HUES6 (cell line): Measurements from ENCODE around the gene KLF9.

ENCODE experiments used
- H3K27ac ChIP-seq: 2 replicates; pipeline ENCODE4 v1.7.0; 2013; ENCODE audit warnings: low read depth, mild to moderate bottlenecking, low read length, inconsistent platforms
- H3K27me3 ChIP-seq: 2 replicates; pipeline ENCODE4 v1.6.1; 2013; ENCODE audit warnings: low read length; ENCODE audit not compliant: control insufficient read depth, insufficient read depth
- H3K36me3 ChIP-seq: 2 replicates; pipeline ENCODE4 v1.6.1; 2013; ENCODE audit warnings: low read length; ENCODE audit not compliant: control insufficient read depth, insufficient read depth
- H3K4me1 ChIP-seq: 2 replicates; pipeline ENCODE4 v1.6.1; 2013; ENCODE audit warnings: low read length; ENCODE audit not compliant: control insufficient read depth, insufficient read depth
- H3K4me3 ChIP-seq: 2 replicates; pipeline ENCODE4 v1.5.1; 2013; ENCODE audit warnings: low read depth, low read length
- H3K9ac ChIP-seq: one replicate; pipeline ENCODE4 v1.6.1; 2013; ENCODE audit warnings: mild to moderate bottlenecking, low read length
- H3K9me3 ChIP-seq: 2 replicates; pipeline ENCODE4 v1.6.1; 2013; ENCODE audit warnings: low read depth, low read length; ENCODE audit not compliant: control insufficient read depth, insufficient read depth

KLF9 gene

GRCh38 chr9:70411121-70411929 is 3.1 kb downstream of the KLF9 start:
- Histone ChIP-seq H3K4me1 (peaks cover 46% of the 10 kb centered on the region), H3K27me3 (peaks cover 47% of the 10 kb centered on the region), H3K4me3 (peak overlapping the region; percentile 64), H3K36me3 (no peaks in the 10 kb centered on the region), H3K9ac (no peak overlapping the region), H3K27ac (no peak overlapping the region), H3K9me3 (no peaks in the 10 kb centered on the region)

GRCh38 chr9:70410368-70410767 is 4.1 kb downstream of the KLF9 start:
- Histone ChIP-seq H3K9ac (no peak overlapping the region), H3K9me3 (no peaks in the 10 kb centered on the region), H3K27me3 (peaks cover 47% of the 10 kb centered on the region), H3K4me1 (peaks cover 54% of the 10 kb centered on the region), H3K36me3 (no peaks in the 10 kb centered on the region), H3K4me3 (no peak overlapping the region), H3K27ac (no peak overlapping the region)

GRCh38 chr9:70409800-70410199 is 4.7 kb downstream of the KLF9 start:
- no peak overlapping the region for H3K27ac ChIP-seq

GRCh38 chr9:70409280-70409679 is 5.2 kb downstream of the KLF9 start:
- Histone ChIP-seq H3K27me3 (peaks cover 36% of the 10 kb centered on the region), H3K9me3 (no peaks in the 10 kb centered on the region), H3K36me3 (no peaks in the 10 kb centered on the region), H3K27ac (no peak overlapping the region), H3K4me1 (peaks cover 48% of the 10 kb centered on the region), H3K9ac (no peak overlapping the region), H3K4me3 (no peak overlapping the region)

More at GRCh38 chr9:70409800-70410199, 4.7 kb downstream of the KLF9 start:
- H3K4me3 ChIP-seq, result no peak overlapping the region
- peaks cover 41% of the 10 kb centered on the region for H3K27me3 ChIP-seq
- peaks cover 50% of the 10 kb centered on the region for H3K4me1 ChIP-seq
- no peak overlapping the region for H3K9ac ChIP-seq
- no peaks in the 10 kb centered on the region for H3K36me3 ChIP-seq
- H3K9me3 ChIP-seq, result no peaks in the 10 kb centered on the region

GRCh38 chr9:70408393-70409040 is 5.9 kb downstream of the KLF9 start:
- Histone ChIP-seq H3K9me3 (no peaks in the 10 kb centered on the region), H3K9ac (no peak overlapping the region), H3K27ac (no peak overlapping the region), H3K4me3 (no peak overlapping the region), H3K27me3 (peaks cover 30% of the 10 kb centered on the region), H3K4me1 (peaks cover 48% of the 10 kb centered on the region), H3K36me3 (no peaks in the 10 kb centered on the region)

- no peak overlapping the region for H3K9ac ChIP-seq
- no peaks in the 10 kb centered on the region for H3K9me3 ChIP-seq
- H3K4me1 ChIP-seq, result peaks cover 43% of the 10 kb centered on the region
- H3K4me3 ChIP-seq, result no peak overlapping the region
- H3K36me3 ChIP-seq, result no peaks in the 10 kb centered on the region
- peaks cover 16% of the 10 kb centered on the region for H3K27me3 ChIP-seq
- H3K27ac ChIP-seq, result no peak overlapping the region
Observed at GRCh38 chr9:70407081-70407503, 7.4 kb downstream of the KLF9 start.

- Histone ChIP-seq H3K9ac (no peak overlapping the region), H3K27ac (no peak overlapping the region), H3K4me1 (peaks cover 38% of the 10 kb centered on the region)
Observed at GRCh38 chr9:70406434-70406862, 8.0 kb downstream of the KLF9 start.

GRCh38 chr9:70405808-70406433 is 8.5 kb downstream of the KLF9 start:
- Histone ChIP-seq H3K4me1 (peaks cover 33% of the 10 kb centered on the region), H3K9me3 (no peaks in the 10 kb centered on the region), H3K27ac (no peak overlapping the region), H3K36me3 (no peaks in the 10 kb centered on the region), H3K4me3 (no peak overlapping the region), H3K27me3 (peaks cover 4% of the 10 kb centered on the region; the same call in 1 of the 2 replicates), H3K9ac (no peak overlapping the region)

More at GRCh38 chr9:70406434-70406862, 8.0 kb downstream of the KLF9 start:
- Histone ChIP-seq H3K4me3 (no peak overlapping the region), H3K36me3 (no peaks in the 10 kb centered on the region), H3K27me3 (peaks cover 9% of the 10 kb centered on the region; the same call in 1 of the 2 replicates), H3K9me3 (no peaks in the 10 kb centered on the region)

GRCh38 chr9:70404261-70404660 is 10.2 kb downstream of the KLF9 start:
- Histone ChIP-seq H3K4me1 (peaks cover 24% of the 10 kb centered on the region), H3K9ac (no peak overlapping the region), H3K27ac (no peak overlapping the region), H3K9me3 (no peaks in the 10 kb centered on the region), H3K4me3 (no peak overlapping the region), H3K36me3 (no peaks in the 10 kb centered on the region), H3K27me3 (no peaks in the 10 kb centered on the region; the same call in 1 of the 2 replicates)

GRCh38 chr9:70403618-70404025 is 10.8 kb downstream of the KLF9 start:
- no peaks in the 10 kb centered on the region for H3K36me3 ChIP-seq
- H3K4me3 ChIP-seq, result no peak overlapping the region
- H3K4me1 ChIP-seq, result peaks cover 24% of the 10 kb centered on the region
- no peak overlapping the region for H3K9ac ChIP-seq
- H3K9me3 ChIP-seq, result no peaks in the 10 kb centered on the region
- no peak overlapping the region for H3K27ac ChIP-seq
- H3K27me3 ChIP-seq, result no peaks in the 10 kb centered on the region; the same call in 1 of the 2 replicates

GRCh38 chr9:70403166-70403565 is 11.3 kb downstream of the KLF9 start:
- Histone ChIP-seq H3K9ac (no peak overlapping the region), H3K27me3 (no peaks in the 10 kb centered on the region; the same call in 1 of the 2 replicates), H3K27ac (no peak overlapping the region), H3K4me1 (peaks cover 22% of the 10 kb centered on the region), H3K36me3 (no peaks in the 10 kb centered on the region), H3K4me3 (no peak overlapping the region), H3K9me3 (no peaks in the 10 kb centered on the region)
